Vagina (tissue), 2 donors: ENCODE measurements around the gene SLC5A11.

Experiments
- POLR2AphosphoS5 ChIP-seq, 2 donors: sonication (generic); formaldehyde crosslinking; IDR thresholded peaks; one replicate each; pipeline ENCODE4 v1.9.0; 2017; ENCODE audit warnings: antibody characterized with exemption in 2 of 2, mild to moderate bottlenecking in 2 of 2, low read depth in 1 of 2; ENCODE audit not compliant: insufficient read depth in 1 of 2
- TF ChIP-seq, protein P1 (sequence below), 3 experiments: fragments of 450-650 bp in 2 of 3; fragments of 200-600 bp in 1 of 3; sonication (generic) in 1 of 3; IDR thresholded peaks; one replicate each; pipeline ENCODE4 v1.5.1; 2017 to 2019; ENCODE audit warnings: antibody characterized with exemption in 3 of 3, mild to moderate bottlenecking in 2 of 3, moderate library complexity in 2 of 3

DNA sequence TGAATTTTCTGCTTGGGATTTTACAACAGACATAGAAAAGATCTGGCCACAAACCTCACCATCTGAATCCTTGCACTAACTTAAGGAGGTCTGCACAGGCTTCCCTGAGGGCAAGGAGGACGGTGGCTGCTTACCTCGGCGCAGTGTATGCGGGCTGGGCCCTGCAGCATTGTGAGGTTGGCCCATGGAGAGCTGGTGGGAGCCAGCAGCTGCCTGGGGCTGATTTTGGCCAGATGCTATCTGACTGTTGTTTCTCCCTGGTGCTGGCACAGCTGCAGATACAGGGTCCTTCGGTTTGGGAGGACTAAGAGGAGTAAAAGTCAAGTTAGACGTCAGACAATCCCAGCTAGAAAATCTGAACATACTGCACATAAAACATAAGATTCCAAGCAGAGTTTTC is 89.6 kb downstream of the SLC5A11 start:
- TF ChIP-seq, protein P1, sequence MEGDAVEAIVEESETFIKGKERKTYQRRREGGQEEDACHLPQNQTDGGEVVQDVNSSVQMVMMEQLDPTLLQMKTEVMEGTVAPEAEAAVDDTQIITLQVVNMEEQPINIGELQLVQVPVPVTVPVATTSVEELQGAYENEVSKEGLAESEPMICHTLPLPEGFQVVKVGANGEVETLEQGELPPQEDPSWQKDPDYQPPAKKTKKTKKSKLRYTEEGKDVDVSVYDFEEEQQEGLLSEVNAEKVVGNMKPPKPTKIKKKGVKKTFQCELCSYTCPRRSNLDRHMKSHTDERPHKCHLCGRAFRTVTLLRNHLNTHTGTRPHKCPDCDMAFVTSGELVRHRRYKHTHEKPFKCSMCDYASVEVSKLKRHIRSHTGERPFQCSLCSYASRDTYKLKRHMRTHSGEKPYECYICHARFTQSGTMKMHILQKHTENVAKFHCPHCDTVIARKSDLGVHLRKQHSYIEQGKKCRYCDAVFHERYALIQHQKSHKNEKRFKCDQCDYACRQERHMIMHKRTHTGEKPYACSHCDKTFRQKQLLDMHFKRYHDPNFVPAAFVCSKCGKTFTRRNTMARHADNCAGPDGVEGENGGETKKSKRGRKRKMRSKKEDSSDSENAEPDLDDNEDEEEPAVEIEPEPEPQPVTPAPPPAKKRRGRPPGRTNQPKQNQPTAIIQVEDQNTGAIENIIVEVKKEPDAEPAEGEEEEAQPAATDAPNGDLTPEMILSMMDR (IDR thresholded peaks at IDR 0.05) = no peak
- no peak for TF ChIP-seq POLR2AphosphoS5 (IDR thresholded peaks at IDR 0.05; ENCODE audit: insufficient read depth in 1 of 2, low read depth in 1 of 2)
